Sigmoid colon (tissue), 7 donors: ENCODE results near the gene DIRAS3. TPM values are rescaled to one million over a fixed set of nuclear protein-coding genes. Genes with fewer than 3 reads are reported as not detected.
"Not testable (repeated sequence)": the region's sequence is repeated elsewhere in the genome, so short reads cannot be mapped to it uniquely, and the experiment has no call there.

Experiments used
- DNase-seq: peaks from one replicate; pipeline ENCODE4 v3.0.0-alpha.2; 2019
- H3K27ac ChIP-seq, 4 donors: fragments of 200-600 bp; sonication (generic); one replicate each; pipeline ENCODE4 v1.5.1; 2016 to 2019; ENCODE audit warnings: mild to moderate bottlenecking in 1 of 4
- H3K27me3 ChIP-seq, 3 donors: fragments of 200-600 bp; sonication (generic); one replicate each; pipeline ENCODE4 v1.5.1; 2019; ENCODE audit warnings: mild to moderate bottlenecking in 1 of 3
- H3K36me3 ChIP-seq, 4 donors: fragments of 200-600 bp; sonication (generic); one replicate each; pipeline ENCODE4 v1.5.1; 2016 to 2019
- H3K4me1 ChIP-seq, 4 donors: fragments of 200-600 bp; sonication (generic); one replicate each; pipeline ENCODE4 v1.5.1; 2017 to 2019
- H3K4me3 ChIP-seq, 4 donors: fragments of 200-600 bp; sonication (generic); one replicate each; pipeline ENCODE4 v1.5.1; 2017 to 2019; ENCODE audit warnings: mild to moderate bottlenecking in 2 of 4, moderate library complexity in 1 of 4
- H3K9me3 ChIP-seq, 4 donors: fragments of 200-600 bp in 3 of 4; sonication (generic) in 3 of 4; one replicate each; pipeline versions ENCODE4 v1.5.1 to v1.6.1; 2013 to 2019
- CTCF ChIP-seq, 4 experiments: fragments of 450-650 bp in 3 of 4; fragments of 200-600 bp in 1 of 4; IDR thresholded peaks; one replicate each; pipeline ENCODE4 v1.5.1; 2016 to 2019; ENCODE audit warnings: antibody characterized with exemption in 4 of 4, mild to moderate bottlenecking in 3 of 4, moderate library complexity in 2 of 4
- EP300 ChIP-seq, 4 donors: sonication (generic); formaldehyde crosslinking; IDR thresholded peaks; one replicate each; pipeline ENCODE4 v1.6.1; 2017; ENCODE audit warnings: antibody characterized with exemption in 4 of 4
- POLR2A ChIP-seq, 2 donors: fragments of 450-650 bp; IDR thresholded peaks; one replicate each; pipeline ENCODE4 v1.6.1; 2016; ENCODE audit warnings: antibody characterized with exemption in 2 of 2, mild to moderate bottlenecking in 2 of 2, moderate library complexity in 2 of 2
- POLR2AphosphoS5 ChIP-seq, 4 donors: sonication (generic); formaldehyde crosslinking; IDR thresholded peaks; one replicate each; pipeline ENCODE4 v1.6.1; 2017; ENCODE audit warnings: antibody characterized with exemption in 4 of 4
- WGBS, 2 donors: extraction: QIAGEN DNeasy Blood & Tissue Kit; methylation state at CpG; one replicate each; pipeline ENCODE4 v1.1.7; 2013; 5-methylcytosine and 5-hydroxymethylcytosine counted together
- intact Hi-C: fragments of 100-400 bp; cut with DNase I; formaldehyde crosslinking; loops from one replicate; pipeline ENCODE4 v1.15.1; 2023
- polyA plus RNA-seq, 3 donors: library from polyadenylated mRNA; stranded (reverse); fragments of 200-250 nt; gene quantifications; one replicate each; pipeline ENCODE4 v1.2.3, GENCODE V29; 2013
- total RNA-seq, 4 donors: library from RNA; depleted of rRNA; stranded (reverse); fragments of >200 nt; gene quantifications; one replicate each; pipeline ENCODE4 v1.1.0, GENCODE V29; 2016
- donor health status: healthy with polysubstance abuse.
- donor health status: Bipolar disorder and iron deficiency.
- donor health status: healthy.

DIRAS3 gene
- total and polyA plus RNA-seq, 7 donors: 0.46 to 4.6 (median 1.7) TPM; not detected in 1

GRCh38 chr1:68015369-68015768, 35.1 kb downstream of the DIRAS3 start:
- Histone ChIP-seq H3K36me3 (no peaks in the 10 kb centered on the region), H3K4me1 (no peaks in the 10 kb centered on the region), H3K27ac (no peak overlapping the region), H3K27me3 (no peaks in the 10 kb centered on the region), H3K4me3 (no peak overlapping the region), H3K9me3 (no peaks in the 10 kb centered on the region)
- TF ChIP-seq POLR2A (IDR thresholded peaks at IDR 0.05) (no peak), CTCF (IDR thresholded peaks at IDR 0.05) (no peak), POLR2AphosphoS5 (IDR thresholded peaks at IDR 0.05) (no peak), EP300 (IDR thresholded peaks at IDR 0.05) (no peak)
- DNase-seq: no peak
- WGBS, 2 donors: 79 to 87% methylated on average over 2 of the region's 2 CpGs
- intact Hi-C loops: no loop called here

DNA sequence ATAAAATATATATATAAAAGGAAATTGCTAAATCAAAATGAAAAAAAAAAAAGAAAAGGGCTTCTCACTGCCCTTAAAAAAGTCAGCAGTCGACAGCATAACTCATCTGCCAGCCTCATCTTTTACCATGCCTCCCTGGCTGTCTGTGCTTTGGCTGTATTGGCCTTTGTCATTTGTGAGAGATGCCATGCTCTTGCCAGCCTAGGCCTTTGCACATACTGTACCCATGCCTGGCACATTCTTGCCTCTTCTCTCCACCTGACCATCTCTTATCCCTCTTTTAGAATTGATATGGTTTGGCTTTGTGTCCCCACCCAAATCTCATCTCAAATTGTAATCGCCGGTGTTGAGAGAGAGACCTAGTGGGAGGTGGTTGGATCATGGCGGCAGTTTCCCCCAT, 37.1 kb downstream of the DIRAS3 start:
- intact Hi-C loops: no loop called here
- Histone ChIP-seq H3K4me3 (no peak overlapping the region), H3K27ac (no peak overlapping the region), H3K27me3 (no peaks in the 10 kb centered on the region), H3K9me3 (no peaks in the 10 kb centered on the region), H3K36me3 (no peaks in the 10 kb centered on the region), H3K4me1 (no peaks in the 10 kb centered on the region)
- WGBS, 2 donors: 97% methylated on average over 4 of the region's 4 CpGs
- DNase-seq: no peak
- TF ChIP-seq POLR2A (IDR thresholded peaks at IDR 0.05) (no peak), POLR2AphosphoS5 (IDR thresholded peaks at IDR 0.05) (no peak), CTCF (IDR thresholded peaks at IDR 0.05) (no peak), EP300 (IDR thresholded peaks at IDR 0.05) (no peak)

- no peaks in the 10 kb centered on the region for H3K4me1 ChIP-seq
- 93% methylated on average over 2 of the region's 2 CpGs for WGBS, 2 donors
- TF ChIP-seq EP300 (IDR thresholded peaks at IDR 0.05): no peak
- TF ChIP-seq CTCF (IDR thresholded peaks at IDR 0.05): no peak
- no peak for TF ChIP-seq POLR2A (IDR thresholded peaks at IDR 0.05)
- TF ChIP-seq POLR2AphosphoS5 (IDR thresholded peaks at IDR 0.05): no peak
- intact Hi-C loops: no loop called here
- DNase-seq: no peak
- H3K4me3 ChIP-seq: no peak overlapping the region
- H3K27me3 ChIP-seq: no peaks in the 10 kb centered on the region
- no peak overlapping the region for H3K27ac ChIP-seq
- H3K9me3 ChIP-seq: no peaks in the 10 kb centered on the region
- H3K36me3 ChIP-seq: no peaks in the 10 kb centered on the region
Measured at GRCh38 chr1:68011657-68012375, 38.6 kb downstream of the DIRAS3 start.

GRCh38 chr1:68010543-68010942, 39.9 kb downstream of the DIRAS3 start:
- intact Hi-C loops: no loop called here
- no peak overlapping the region for H3K4me3 ChIP-seq
- H3K27ac ChIP-seq: no peak overlapping the region
- 23 to 28% methylated on average over 4 of the region's 4 CpGs for WGBS, 2 donors
- no peak for TF ChIP-seq POLR2A (IDR thresholded peaks at IDR 0.05)
- no peak for TF ChIP-seq POLR2AphosphoS5 (IDR thresholded peaks at IDR 0.05)
- no peak for TF ChIP-seq EP300 (IDR thresholded peaks at IDR 0.05)
- no peak for TF ChIP-seq CTCF (IDR thresholded peaks at IDR 0.05)
- no peaks in the 10 kb centered on the region for H3K4me1 ChIP-seq
- DNase-seq: no peak
- H3K9me3 ChIP-seq: no peaks in the 10 kb centered on the region
- no peaks in the 10 kb centered on the region for H3K27me3 ChIP-seq
- H3K36me3 ChIP-seq: no peaks in the 10 kb centered on the region

DNA sequence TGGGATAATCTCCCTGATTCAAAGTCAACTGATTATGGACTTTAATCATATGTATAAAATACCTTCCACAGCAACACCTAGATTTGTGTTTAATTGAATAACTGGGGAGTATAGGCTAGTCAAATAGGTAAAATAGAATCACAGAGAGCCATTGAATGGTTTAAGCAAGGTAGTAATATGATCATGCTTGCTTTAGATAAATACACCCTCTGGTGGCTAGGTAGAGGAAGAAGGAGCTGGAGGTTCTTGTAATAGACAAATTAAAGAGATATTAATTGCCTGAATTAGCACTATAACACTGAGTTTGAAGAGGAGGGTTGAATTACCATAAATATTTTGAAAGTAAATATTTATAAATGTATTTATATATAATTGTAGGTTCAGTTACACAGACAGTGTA, 40.3 kb downstream of the DIRAS3 start:
- no peak overlapping the region for H3K27ac ChIP-seq
- TF ChIP-seq CTCF (IDR thresholded peaks at IDR 0.05): no peak
- no peak for TF ChIP-seq POLR2A (IDR thresholded peaks at IDR 0.05)
- TF ChIP-seq POLR2AphosphoS5 (IDR thresholded peaks at IDR 0.05): no peak
- no peak for TF ChIP-seq EP300 (IDR thresholded peaks at IDR 0.05)
- H3K4me3 ChIP-seq: no peak overlapping the region
- no peaks in the 10 kb centered on the region for H3K27me3 ChIP-seq
- no peaks in the 10 kb centered on the region for H3K9me3 ChIP-seq
- intact Hi-C loops: no loop called here
- no peaks in the 10 kb centered on the region for H3K4me1 ChIP-seq
- DNase-seq: no peak
- no peaks in the 10 kb centered on the region for H3K36me3 ChIP-seq

DNA sequence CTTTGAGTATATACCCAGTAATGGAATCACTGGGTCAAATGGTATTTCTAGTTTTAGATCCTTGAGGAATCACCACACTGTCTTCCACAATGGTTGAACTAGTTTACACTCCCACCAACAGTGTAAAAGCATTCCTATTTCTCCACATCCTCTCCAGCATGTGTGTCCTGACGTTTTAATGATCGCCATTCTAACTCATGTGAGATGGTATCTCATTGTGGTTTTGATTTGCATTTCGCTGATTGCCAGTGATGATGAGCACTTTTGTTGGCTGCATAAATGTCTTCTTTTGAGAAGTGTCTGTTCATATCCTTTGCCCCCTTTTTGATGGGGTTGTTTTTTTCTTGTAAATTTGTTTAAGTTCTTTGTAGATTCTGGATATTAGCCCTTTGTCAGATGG, 46.8 kb downstream of the DIRAS3 start:
- H3K27ac ChIP-seq, H3K27me3 ChIP-seq, H3K36me3 ChIP-seq, intact Hi-C loops, H3K4me3 ChIP-seq, DNase-seq, H3K4me1 ChIP-seq, H3K9me3 ChIP-seq: not testable (repeated sequence)
- 93% methylated on average over 3 of the region's 3 CpGs for WGBS, 2 donors
